Astrocyte (in vitro differentiated cells and primary cell): Measurements from ENCODE around the gene CNTNAP2.

Experiments used
- EZH2 ChIP-seq: IDR thresholded peaks from 2 replicates; pipeline ENCODE4 v1.6.1; 2012; ENCODE audit warnings: mild to moderate bottlenecking, low read length, inconsistent platforms; ENCODE audit not compliant: insufficient read depth
- TF ChIP-seq, protein P1 (sequence below): IDR thresholded peaks from 2 replicates; pipeline ENCODE4 v1.5.1; 2011; ENCODE audit warnings: low read depth, mild to moderate bottlenecking, inconsistent platforms, low read length, moderate library complexity; ENCODE audit not compliant: insufficient read depth

DNA sequence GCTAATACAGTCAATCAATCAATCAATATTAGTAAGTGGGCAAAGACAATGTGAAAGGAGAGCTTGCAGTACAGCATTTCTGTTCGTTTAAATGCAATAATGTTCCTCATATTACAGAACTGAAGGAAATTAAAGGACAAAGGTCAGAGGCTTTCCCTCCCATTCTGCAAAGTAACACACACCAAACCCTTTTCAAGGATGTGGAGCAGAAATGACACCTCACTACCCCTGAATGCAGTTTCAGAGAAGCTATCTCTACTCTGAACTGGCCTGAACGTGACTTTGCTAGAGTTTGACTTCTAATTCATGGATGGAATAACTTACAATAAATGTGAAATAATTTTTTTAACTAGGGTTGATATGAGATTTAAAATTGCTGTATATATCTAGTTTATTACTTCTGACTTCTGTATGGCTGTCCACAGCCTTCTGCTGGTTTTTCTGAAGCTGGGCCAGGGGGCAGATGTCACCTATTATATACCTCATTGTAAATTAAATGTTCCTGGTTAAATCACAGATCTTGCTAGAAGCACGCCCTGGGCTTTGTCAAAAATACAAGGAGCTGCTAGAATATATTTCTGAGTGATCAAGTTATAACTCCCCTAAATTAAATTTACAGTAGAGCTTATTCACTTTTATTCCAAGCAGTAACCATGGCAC lies 2317.1 kb downstream of the CNTNAP2 start:
- TF ChIP-seq, protein P1, sequence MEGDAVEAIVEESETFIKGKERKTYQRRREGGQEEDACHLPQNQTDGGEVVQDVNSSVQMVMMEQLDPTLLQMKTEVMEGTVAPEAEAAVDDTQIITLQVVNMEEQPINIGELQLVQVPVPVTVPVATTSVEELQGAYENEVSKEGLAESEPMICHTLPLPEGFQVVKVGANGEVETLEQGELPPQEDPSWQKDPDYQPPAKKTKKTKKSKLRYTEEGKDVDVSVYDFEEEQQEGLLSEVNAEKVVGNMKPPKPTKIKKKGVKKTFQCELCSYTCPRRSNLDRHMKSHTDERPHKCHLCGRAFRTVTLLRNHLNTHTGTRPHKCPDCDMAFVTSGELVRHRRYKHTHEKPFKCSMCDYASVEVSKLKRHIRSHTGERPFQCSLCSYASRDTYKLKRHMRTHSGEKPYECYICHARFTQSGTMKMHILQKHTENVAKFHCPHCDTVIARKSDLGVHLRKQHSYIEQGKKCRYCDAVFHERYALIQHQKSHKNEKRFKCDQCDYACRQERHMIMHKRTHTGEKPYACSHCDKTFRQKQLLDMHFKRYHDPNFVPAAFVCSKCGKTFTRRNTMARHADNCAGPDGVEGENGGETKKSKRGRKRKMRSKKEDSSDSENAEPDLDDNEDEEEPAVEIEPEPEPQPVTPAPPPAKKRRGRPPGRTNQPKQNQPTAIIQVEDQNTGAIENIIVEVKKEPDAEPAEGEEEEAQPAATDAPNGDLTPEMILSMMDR = no peak
- TF ChIP-seq EZH2 = no peak
